C4-2B (cell line): ENCODE results near the gene KCTD8.

Experiments
- H3K27ac ChIP-seq: fragments of 450-650 bp; 2 replicates; pipeline ENCODE4 v1.5.1; 2017
- ZFX ChIP-seq: fragments of 450-650 bp; IDR thresholded peaks from 2 replicates; pipeline ENCODE4 v1.6.1; 2017
- TF ChIP-seq, protein P1 (sequence below): fragments of 450-650 bp; conservative IDR thresholded peaks from 2 replicates; pipeline ENCODE4 v1.5.1; 2017; ENCODE audit warnings: mild to moderate bottlenecking

The KCTD8 gene

DNA sequence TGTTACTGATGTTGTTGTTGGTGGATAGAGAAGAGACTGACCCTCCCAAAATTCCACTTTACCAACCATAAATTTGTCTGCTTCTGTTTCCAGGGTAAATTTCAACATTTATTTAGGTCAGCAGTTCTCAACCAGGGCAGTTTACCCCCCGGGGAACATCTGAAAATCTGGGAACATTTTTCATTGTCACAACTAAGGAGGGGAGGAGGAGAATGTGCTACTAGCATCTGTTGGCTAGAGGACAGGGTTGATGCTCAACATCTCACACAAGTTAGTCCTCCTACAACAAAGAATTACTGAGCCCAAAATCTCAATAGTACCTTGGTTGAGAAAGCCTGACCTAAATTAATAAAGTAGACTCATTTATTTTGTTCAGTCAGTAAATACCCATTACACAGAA lies 25.7 kb downstream of the KCTD8 start:
- no peak for TF ChIP-seq ZFX
- TF ChIP-seq, protein P1, sequence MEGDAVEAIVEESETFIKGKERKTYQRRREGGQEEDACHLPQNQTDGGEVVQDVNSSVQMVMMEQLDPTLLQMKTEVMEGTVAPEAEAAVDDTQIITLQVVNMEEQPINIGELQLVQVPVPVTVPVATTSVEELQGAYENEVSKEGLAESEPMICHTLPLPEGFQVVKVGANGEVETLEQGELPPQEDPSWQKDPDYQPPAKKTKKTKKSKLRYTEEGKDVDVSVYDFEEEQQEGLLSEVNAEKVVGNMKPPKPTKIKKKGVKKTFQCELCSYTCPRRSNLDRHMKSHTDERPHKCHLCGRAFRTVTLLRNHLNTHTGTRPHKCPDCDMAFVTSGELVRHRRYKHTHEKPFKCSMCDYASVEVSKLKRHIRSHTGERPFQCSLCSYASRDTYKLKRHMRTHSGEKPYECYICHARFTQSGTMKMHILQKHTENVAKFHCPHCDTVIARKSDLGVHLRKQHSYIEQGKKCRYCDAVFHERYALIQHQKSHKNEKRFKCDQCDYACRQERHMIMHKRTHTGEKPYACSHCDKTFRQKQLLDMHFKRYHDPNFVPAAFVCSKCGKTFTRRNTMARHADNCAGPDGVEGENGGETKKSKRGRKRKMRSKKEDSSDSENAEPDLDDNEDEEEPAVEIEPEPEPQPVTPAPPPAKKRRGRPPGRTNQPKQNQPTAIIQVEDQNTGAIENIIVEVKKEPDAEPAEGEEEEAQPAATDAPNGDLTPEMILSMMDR: no peak
- H3K27ac ChIP-seq: no peak overlapping the region

DNA sequence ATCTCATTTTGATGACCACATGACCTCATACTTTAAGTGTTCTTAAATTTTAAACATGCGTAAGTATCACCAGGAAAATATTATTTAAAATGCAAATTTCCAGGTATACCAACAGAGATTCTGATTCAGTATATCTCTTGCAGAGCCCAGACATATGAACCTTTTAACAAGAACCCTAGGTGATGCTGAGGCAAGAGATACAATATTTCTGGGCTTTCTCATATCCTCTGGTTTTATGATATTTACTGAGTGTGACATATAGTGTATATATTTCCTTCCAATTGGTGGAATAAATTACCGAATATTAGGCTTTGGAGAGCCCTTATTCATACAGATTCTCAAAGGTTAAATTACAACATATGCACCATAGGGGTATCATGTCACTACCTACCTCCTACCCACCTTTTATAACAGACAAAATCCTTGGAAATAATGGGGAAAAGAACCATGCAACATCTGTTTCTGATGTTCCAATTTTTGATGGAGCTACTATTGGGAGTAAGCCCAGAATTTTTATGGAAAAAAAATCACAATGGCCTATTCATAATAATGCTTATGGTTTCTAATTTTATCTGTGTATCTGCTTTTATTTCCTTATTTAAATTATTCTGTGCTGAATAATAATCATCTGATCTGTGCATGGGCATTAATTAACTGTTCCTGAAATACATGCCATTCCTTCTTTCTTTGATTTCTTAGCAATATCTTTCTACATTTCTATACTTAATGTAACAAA lies 27.1 kb downstream of the KCTD8 start:
- H3K27ac ChIP-seq: no peak overlapping the region
- no peak for TF ChIP-seq ZFX
- TF ChIP-seq, protein P1: no peak

DNA sequence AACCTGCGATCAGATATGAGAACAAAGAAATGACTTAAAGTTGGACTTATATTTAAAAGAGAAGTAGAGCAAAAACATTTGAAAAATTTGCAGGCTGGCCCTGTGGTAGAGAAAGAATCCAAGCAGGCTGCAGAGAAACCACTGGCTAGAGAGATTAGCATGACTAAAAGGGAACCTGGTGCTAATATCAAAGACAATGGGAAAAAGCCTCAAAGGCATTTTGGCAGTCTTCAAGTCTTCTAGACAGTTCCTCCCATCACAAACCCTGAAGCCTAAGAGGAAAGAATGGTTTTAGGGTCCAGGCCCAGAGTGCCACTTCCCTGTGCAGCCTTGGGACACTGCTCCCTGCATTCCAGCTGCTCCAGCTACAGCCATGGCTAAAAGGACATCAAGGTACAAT lies 33.4 kb downstream of the KCTD8 start:
- TF ChIP-seq, protein P1: no peak
- no peak for TF ChIP-seq ZFX
- H3K27ac ChIP-seq: no peak overlapping the region

DNA sequence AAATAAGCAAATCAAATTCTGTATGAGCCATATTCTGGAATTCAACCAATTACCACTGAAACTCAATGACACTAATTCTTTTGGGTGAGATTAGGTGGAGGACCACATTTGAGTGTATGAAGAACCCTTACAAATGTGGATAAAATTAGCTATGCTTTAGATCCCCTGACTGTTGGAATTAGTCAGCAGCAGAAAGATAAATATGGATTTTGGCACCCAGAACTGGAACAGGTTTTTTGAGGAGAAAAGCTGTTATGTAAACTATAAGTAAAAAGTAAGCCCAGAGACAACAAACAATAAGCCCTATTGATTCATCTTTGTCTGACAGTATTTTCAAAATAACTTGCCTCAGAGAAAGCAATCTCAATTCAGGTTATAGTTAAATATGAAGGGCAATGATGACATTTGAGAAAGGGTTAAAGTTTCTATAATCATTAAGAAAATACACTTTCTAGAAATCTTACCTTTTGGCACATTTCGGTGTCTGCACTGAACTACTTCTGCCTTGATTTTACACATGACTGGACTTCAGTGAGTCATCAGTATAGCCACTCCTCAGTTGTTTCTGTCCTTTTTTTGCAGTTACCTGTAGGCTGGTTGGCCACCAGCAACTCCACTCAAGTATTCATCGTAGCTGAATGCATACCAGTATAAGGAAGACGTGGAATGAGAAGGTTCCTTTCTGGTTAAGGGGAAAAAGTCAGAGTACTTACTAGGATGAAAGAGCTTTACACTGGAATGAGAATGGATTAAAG lies 80.0 kb downstream of the KCTD8 start:
- TF ChIP-seq ZFX: no peak
- TF ChIP-seq, protein P1: no peak
- no peak overlapping the region for H3K27ac ChIP-seq

DNA sequence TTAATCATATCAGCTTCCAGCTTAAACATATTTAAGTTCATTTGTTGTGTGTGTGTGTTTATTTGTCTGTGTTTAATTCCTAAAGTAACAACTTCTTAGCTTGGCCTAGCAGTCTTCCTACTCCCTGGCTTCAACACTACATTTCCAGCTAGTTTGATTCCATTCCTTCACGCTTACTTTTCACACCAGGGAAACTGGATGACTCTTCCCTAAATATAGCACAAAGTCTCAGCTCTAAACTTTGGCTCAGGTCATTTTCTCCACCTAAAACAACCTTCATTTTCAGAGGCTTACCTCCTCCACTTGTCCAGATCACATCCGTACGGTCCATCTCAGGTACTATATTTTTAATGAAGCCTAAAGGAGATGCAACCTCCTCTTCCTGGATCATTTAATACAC lies 94.4 kb downstream of the KCTD8 start:
- H3K27ac ChIP-seq: no peak overlapping the region
- no peak for TF ChIP-seq ZFX
- TF ChIP-seq, protein P1: no peak

DNA sequence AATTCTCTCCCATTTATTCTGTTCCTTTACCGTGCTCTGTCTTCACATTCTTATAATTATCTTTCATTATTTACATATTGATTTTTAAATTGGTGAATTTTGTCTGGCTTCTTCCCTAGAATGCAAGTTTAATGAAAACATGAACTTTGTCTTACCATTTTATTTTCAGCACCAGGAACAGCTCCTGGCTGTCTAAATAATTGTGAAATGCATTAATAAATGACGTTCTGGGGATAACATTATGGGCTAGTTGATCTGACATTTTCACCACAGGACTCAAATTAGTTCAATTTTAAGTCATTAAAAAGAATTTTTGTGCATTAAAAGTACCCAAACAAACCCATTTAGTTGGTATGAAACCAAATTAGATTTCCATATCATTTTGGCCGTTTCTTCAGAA lies 97.5 kb downstream of the KCTD8 start:
- TF ChIP-seq ZFX: no peak
- TF ChIP-seq, protein P1: no peak

DNA sequence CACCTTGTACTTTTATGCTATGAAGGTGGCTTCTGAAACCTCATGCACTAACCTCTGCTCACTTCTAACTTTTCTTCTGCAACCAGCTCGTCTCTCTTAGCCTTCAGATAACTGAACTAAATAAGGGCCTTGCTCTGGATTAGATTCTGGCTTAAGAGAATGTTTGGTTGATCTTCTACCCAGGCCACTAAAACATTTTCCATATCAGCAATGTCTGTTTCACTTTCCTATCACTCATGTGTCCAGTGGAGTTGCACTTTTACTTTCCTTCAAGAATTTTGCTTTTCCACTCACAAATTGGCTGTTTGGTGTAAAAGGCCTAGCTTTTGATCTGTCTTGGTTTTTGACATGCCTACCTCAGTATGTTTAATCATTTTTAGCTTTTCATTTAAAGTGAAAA lies 105.8 kb downstream of the KCTD8 start:
- TF ChIP-seq ZFX: no peak
- TF ChIP-seq, protein P1: no peak
- no peak overlapping the region for H3K27ac ChIP-seq

More for the DNA sequence above, 97.5 kb downstream of the KCTD8 start:
- no peak overlapping the region for H3K27ac ChIP-seq
